ENCODE measurements around the gene KLHDC4. TPM values are rescaled to one million over a fixed set of nuclear protein-coding genes. Genes with fewer than 3 reads are reported as not detected.

Gene KLHDC4
- total and polyA plus RNA-seq, 2 experiments from 2014 or later, result 23.0 to 41.1 TPM

DNA sequence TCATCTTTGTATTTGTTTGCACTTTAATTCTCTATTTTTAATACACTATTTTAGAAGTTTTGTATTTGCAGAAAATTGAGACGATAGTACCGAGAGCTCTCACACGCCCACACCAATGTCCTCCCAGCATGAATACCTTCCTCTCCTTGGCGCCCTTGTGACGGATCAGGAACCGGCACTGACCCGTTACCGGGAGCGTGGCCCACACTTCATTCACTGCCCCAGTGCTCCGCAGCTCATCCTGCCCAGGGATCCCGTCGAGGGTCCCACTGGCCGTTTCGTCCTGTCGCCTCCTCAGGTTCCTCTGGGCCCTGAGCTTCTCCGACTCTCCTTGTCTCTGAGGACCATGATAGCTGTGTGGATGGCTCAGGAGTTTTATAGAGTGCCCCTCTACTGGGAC, 50.6 kb downstream of the KLHDC4 start:
- Mint-ChIP-seq H3K27ac (no peak overlapping the region), H3K36me3 (ENCODE audit: low read depth) (peaks cover 61% of the 10 kb centered on the region), H3K27me3 (ENCODE audit: insufficient read depth, low read depth, poor library complexity) (peaks cover 10% of the 10 kb centered on the region), H3K4me3 (no peak overlapping the region), H3K4me1 (no peaks in the 10 kb centered on the region), H3K9me3 (peaks cover 9% of the 10 kb centered on the region; the same call in 2 of the 3 replicates)
- TF ChIP-seq CREB1 (CRISPR knock-in tag; IDR thresholded peaks at IDR 0.05; ENCODE audit: low read depth) (no peak), ZNF462 (CRISPR knock-in tag; IDR thresholded peaks at IDR 0.05) (no peak), EZH2phosphoT487 (IDR thresholded peaks at IDR 0.05; ENCODE audit: unreplicated experiment) (no peak), POLR2AphosphoS5 (IDR thresholded peaks at IDR 0.05; ENCODE audit: low read depth) (no peak), EZH2 (IDR thresholded peaks at IDR 0.05; ENCODE audit: low read depth, unreplicated experiment) (no peak), CTCF (conservative IDR thresholded peaks at IDR 0.05; ENCODE audit: low read depth in 2 of 2) (no peak), JUNB (IDR thresholded peaks at IDR 0.05; ENCODE audit: unreplicated experiment) (no peak), NANOG (IDR thresholded peaks at IDR 0.05; ENCODE audit: borderline replicate concordance) (no peak), STAT1 (IDR thresholded peaks at IDR 0.05; ENCODE audit: unreplicated experiment) (no peak), ZNF114 (CRISPR knock-in tag; IDR thresholded peaks at IDR 0.05) (no peak), REST (IDR thresholded peaks at IDR 0.05; ENCODE audit: unreplicated experiment) (no peak), ZNF331 (CRISPR knock-in tag; IDR thresholded peaks at IDR 0.05; ENCODE audit: low read depth) (no peak)
- TF ChIP-seq, protein P1, sequence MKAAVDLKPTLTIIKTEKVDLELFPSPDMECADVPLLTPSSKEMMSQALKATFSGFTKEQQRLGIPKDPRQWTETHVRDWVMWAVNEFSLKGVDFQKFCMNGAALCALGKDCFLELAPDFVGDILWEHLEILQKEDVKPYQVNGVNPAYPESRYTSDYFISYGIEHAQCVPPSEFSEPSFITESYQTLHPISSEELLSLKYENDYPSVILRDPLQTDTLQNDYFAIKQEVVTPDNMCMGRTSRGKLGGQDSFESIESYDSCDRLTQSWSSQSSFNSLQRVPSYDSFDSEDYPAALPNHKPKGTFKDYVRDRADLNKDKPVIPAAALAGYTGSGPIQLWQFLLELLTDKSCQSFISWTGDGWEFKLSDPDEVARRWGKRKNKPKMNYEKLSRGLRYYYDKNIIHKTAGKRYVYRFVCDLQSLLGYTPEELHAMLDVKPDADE (IDR thresholded peaks at IDR 0.05), result no peak
- no peaks in the 10 kb centered on the region for H3K36me3 ChIP-seq (ENCODE audit: insufficient read depth)
- DNase-seq (ENCODE audit: low spot score) (no peak), ATAC-seq (no peak)
- H3K27me3 ChIP-seq (ENCODE audit: insufficient read depth), result no peaks in the 10 kb centered on the region
- no peaks in the 10 kb centered on the region for H3F3A ChIP-seq (replicated peaks; ENCODE audit: low read depth)
- H3K9me2 ChIP-seq (ENCODE audit: insufficient read depth), result no peaks in the 10 kb centered on the region
- peaks cover 7% of the 10 kb centered on the region for H4K20me1 ChIP-seq (replicated peaks; ENCODE audit: insufficient read depth)
- H3K4me2 ChIP-seq, result no peak overlapping the region
- H2AFZ ChIP-seq, result no peak overlapping the region
- H3K27ac ChIP-seq (ENCODE audit: low read depth), result no peak overlapping the region
- no peaks in the 10 kb centered on the region for H3K4me1 ChIP-seq (ENCODE audit: insufficient read depth)
- no peak overlapping the region for H3K4me3 ChIP-seq
- peaks cover 7% of the 10 kb centered on the region; the same call in 1 of the 2 replicates for H3K79me2 ChIP-seq (replicated peaks; ENCODE audit: insufficient read depth)

Data from GM23338 (cell line).